ENCODE results near the gene SEC23A.

DNA sequence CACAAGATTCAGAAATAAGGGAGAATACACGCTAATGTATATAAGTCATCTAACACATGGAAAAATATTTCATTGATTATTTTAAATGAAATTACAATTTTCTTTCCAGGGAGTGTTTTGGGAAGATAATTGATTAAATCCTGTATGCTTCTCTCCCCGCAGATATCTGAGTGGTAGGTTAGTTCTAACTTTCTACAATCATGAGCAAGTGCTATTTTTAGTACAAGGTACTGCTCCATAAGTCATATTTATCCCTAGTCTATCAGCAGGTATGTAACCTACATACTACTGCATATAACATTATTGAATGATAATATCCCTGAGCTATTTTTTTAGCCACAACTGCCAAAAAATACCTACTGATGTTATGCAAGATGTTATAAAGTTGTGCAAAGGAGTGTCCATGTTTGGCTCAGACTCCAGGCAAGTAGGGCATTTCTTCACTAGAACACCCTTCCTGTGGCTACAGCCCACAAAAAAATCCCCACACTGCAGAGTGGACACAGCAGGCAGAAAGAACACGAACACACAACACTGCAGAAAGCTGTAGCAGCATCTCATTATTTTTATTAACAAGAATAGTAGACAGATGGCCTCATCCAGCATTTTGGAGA is 87.0 kb downstream of the SEC23A start:
- TF ChIP-seq, protein P1, sequence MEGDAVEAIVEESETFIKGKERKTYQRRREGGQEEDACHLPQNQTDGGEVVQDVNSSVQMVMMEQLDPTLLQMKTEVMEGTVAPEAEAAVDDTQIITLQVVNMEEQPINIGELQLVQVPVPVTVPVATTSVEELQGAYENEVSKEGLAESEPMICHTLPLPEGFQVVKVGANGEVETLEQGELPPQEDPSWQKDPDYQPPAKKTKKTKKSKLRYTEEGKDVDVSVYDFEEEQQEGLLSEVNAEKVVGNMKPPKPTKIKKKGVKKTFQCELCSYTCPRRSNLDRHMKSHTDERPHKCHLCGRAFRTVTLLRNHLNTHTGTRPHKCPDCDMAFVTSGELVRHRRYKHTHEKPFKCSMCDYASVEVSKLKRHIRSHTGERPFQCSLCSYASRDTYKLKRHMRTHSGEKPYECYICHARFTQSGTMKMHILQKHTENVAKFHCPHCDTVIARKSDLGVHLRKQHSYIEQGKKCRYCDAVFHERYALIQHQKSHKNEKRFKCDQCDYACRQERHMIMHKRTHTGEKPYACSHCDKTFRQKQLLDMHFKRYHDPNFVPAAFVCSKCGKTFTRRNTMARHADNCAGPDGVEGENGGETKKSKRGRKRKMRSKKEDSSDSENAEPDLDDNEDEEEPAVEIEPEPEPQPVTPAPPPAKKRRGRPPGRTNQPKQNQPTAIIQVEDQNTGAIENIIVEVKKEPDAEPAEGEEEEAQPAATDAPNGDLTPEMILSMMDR (IDR thresholded peaks at IDR 0.05), result no peak
- no peak for TF ChIP-seq EZH2 (IDR thresholded peaks at IDR 0.05; ENCODE audit: borderline replicate concordance, insufficient read depth, low read depth, low read length, poor library complexity, severe bottlenecking)

All from B cell (primary cell).